Fibroblast of villous mesenchyme (primary cell): ENCODE data around the gene REG4. TPM values are rescaled to one million over a fixed set of nuclear protein-coding genes. Genes with fewer than 3 reads are reported as not detected.

Experiments
- DNase-seq: peaks from one replicate; pipeline ENCODE4 v3.0.0-alpha.2; 2010; ENCODE audit warnings: low read depth
- H3K4me3 ChIP-seq: 2 replicates; pipeline ENCODE4 v1.5.1; 2011; ENCODE audit warnings: low read depth, mild to moderate bottlenecking, low read length
- total RNA-seq: library from RNA; depleted of rRNA; stranded (reverse); fragments of >200 nt; gene quantifications from 2 replicates; pipeline ENCODE4 v1.2.3, GENCODE V29; 2012
- TF ChIP-seq, protein P1 (sequence below): IDR thresholded peaks from 2 replicates; pipeline ENCODE4 v1.5.1; 2012; ENCODE audit warnings: low read depth, mild to moderate bottlenecking, low read length; ENCODE audit not compliant: insufficient read depth

The REG4 gene
- total RNA-seq, 1 donor = not detected

DNA sequence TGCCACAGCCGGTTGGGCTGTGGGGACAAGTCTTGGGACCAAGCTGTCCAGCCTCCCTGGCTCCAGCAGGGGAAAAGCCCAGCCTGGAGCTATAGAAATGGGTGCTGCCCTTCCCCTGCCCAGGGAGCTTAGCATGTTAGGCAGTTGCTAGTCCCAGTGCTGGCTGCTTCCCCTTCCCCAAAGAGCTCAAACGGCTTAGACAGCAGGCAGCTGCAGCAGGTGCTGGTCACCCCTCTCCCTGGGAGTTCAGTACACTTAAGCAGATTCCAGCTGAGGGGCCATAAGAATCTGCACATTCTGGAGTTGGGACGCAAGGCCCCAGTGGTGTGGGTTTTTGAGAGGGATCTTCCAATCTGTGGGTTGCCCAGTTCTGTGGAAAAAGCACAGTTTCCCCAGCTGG is 11.1 kb upstream of the REG4 start:
- DNase-seq = no peak
- H3K4me3 ChIP-seq = no peak overlapping the region
- TF ChIP-seq, protein P1, sequence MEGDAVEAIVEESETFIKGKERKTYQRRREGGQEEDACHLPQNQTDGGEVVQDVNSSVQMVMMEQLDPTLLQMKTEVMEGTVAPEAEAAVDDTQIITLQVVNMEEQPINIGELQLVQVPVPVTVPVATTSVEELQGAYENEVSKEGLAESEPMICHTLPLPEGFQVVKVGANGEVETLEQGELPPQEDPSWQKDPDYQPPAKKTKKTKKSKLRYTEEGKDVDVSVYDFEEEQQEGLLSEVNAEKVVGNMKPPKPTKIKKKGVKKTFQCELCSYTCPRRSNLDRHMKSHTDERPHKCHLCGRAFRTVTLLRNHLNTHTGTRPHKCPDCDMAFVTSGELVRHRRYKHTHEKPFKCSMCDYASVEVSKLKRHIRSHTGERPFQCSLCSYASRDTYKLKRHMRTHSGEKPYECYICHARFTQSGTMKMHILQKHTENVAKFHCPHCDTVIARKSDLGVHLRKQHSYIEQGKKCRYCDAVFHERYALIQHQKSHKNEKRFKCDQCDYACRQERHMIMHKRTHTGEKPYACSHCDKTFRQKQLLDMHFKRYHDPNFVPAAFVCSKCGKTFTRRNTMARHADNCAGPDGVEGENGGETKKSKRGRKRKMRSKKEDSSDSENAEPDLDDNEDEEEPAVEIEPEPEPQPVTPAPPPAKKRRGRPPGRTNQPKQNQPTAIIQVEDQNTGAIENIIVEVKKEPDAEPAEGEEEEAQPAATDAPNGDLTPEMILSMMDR = no peak

DNA sequence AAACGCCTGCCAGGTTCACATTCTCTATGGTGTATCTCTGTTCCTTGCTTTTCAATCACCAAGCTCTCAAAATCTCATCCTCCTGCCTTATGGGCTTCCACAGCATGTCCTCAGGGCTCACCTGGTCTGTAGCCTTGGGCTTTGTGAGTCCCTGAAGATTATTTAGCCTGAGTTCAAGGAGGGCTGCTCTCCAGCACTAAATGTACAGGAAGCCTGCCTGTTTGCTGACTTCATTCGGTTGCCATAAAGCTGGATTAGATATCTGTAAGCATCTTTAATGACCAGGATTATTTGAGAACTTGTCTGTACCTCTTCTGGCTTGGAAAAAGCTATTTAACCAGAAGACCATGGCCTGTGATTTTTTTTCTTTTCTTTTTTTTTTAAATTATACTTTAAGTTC is 6.9 kb upstream of the REG4 start:
- H3K4me3 ChIP-seq = no peak overlapping the region
- TF ChIP-seq, protein P1 = no peak
- peak; percentile 76 for DNase-seq

DNA sequence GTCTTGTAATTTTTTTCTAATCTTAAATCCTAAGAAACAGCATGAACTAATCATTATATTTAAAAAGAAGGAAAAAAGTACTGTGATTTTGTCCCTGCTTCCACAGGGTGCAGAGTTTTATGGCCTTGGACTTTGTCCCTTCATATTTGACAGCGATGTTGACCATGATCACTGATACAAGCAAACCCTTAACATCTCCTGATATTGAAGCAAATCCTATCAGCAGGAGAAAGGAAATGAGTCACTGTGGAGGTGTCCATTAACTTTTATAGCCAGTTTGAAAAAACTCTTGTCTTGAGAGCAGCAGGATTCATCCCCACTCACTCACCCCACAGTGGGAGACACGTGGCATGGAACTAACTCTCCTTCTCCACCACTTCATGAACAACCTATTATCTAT is 5.1 kb upstream of the REG4 start:
- DNase-seq = peak; percentile 79

DNA sequence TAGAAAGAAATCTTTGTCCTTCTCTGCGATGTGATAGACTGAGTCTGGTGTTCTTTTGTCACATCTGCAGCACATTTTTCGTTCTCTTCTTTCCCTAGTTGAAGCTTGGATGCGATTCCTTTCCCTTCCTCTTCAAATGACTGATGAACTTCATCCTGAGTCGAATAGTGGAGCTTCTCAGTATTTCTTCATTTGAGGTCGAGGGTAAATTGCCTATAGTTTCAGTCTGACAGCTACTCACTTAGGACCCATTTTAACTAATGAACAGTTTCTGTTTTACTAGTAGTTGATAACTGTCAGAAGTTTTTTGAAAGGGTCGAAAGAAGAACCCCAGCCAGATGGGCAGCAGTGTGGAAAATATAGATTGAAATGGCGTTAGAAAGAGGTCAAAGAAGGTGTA is 4.7 kb upstream of the REG4 start:
- TF ChIP-seq, protein P1 = no peak
- no peak overlapping the region for H3K4me3 ChIP-seq
- no peak for DNase-seq

More for the DNA sequence above, 5.1 kb upstream of the REG4 start:
- H3K4me3 ChIP-seq = no peak overlapping the region
- TF ChIP-seq, protein P1 = no peak

DNA sequence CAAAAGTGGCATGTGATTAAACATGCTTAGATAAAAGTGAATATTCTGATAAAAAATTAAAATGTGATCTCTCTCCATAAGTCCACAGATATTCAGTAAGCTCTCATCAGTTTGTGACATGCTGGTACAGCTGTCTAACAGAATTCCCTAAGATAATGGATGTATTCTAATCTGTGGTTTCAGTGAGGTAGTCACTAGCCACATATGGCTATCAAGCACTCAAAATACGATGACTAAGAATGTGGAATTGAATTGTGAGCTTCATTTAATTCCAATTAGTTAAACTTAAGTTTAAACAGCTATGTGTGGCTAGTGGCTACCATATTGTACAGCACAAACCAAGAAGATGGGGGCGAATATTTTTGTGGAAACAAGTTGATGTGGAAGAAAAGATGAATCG is 4.1 kb upstream of the REG4 start:
- TF ChIP-seq, protein P1 = no peak
- DNase-seq = no peak
- H3K4me3 ChIP-seq = no peak overlapping the region

DNA sequence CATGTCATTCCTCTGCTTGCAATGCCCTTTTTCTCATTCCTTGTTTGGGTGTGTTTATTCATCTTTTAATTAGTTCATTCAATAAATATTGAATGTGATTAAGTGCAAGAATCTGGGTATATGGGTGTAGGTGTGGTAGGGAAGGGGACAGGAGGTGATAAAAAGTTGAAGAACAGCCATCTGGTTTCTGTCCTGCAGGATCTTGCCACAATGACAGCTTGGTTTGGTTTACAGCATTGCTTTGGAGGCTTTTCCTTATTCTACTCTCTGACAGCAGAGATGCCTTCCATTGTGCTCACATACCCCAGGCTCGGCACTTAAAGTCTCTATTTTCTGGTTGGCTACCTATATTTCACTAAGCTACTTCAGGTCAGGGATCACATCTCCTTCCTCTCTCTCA is 3.0 kb upstream of the REG4 start:
- peak; percentile 17 for DNase-seq
- H3K4me3 ChIP-seq = no peak overlapping the region
- TF ChIP-seq, protein P1 = no peak

DNA sequence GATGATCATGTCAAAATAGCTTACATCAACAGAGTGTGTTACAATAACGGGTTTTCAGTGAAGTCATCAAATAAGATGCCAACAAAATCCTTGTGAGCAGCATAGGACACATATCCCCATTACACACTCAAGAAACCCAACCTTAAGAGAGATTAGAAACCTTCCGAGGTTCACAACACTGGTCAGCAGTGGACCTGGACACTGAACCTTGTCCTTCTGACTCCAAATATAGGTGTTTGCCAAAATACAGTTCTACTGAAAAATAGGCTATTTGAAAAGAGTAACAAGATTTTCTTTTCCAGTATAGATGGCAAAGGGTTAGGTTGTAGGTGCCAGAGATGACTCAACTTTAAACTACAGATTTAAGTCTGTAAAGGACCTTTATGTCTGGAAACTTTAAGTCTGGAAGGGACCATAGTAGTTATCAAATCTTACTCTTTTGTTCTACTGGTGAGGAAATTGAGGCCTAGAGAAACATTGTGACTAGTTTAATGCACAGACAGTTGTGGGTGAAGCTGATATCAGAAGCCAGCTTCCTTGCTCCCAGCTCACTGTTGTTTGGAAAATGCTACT is 811 bp upstream of the REG4 start:
- DNase-seq = no peak
- no peak overlapping the region for H3K4me3 ChIP-seq
- TF ChIP-seq, protein P1 = no peak
